HL-60 (cell line): ENCODE measurements around the gene KRT3.

Experiments
- DNase-seq, 2 experiments: peaks; one replicate each; pipeline ENCODE4 v3.0.0-alpha.2; 2010 to 2020; ENCODE audit warnings: low read depth in 1 of 2, low spot score in 1 of 2
- H3K27ac ChIP-seq: fragments of 250-450 bp; sonication (Bioruptor Pico); replicated peaks from 2 replicates; pipeline ENCODE4 v1.5.1; 2020; ENCODE audit warnings: mild to moderate bottlenecking, moderate library complexity
- H3K27me3 ChIP-seq: fragments of 250-450 bp; sonication (Bioruptor Pico); 2 replicates; pipeline ENCODE4 v1.5.1; 2021; ENCODE audit warnings: mild to moderate bottlenecking, moderate library complexity; ENCODE audit not compliant: insufficient read depth, poor library complexity, severe bottlenecking
- H3K4me3 ChIP-seq: replicated peaks from 2 replicates; pipeline ENCODE4 v1.5.1; 2011; ENCODE audit warnings: mild to moderate bottlenecking, control low read depth, low read length; ENCODE audit not compliant: insufficient read depth
- CTCF ChIP-seq: IDR thresholded peaks from one replicate; pipeline ENCODE4 v1.5.1; 2011; ENCODE audit warnings: low read length, control low read depth, inconsistent platforms; ENCODE audit not compliant: insufficient read depth
- GABPA ChIP-seq: IDR thresholded peaks from 2 replicates; pipeline ENCODE4 v1.6.1; 2012; ENCODE audit warnings: low read depth
- POLR2AphosphoS5 ChIP-seq: IDR thresholded peaks from 2 replicates; pipeline ENCODE4 v1.6.1; 2012; ENCODE audit warnings: low read depth
- REST ChIP-seq: IDR thresholded peaks from 2 replicates; pipeline ENCODE4 v1.6.1; 2012; ENCODE audit warnings: low read depth; ENCODE audit not compliant: insufficient replicate concordance
- SPI1 ChIP-seq: IDR thresholded peaks from 2 replicates; pipeline ENCODE4 v1.6.1; 2012; ENCODE audit warnings: low read depth, mild to moderate bottlenecking, borderline replicate concordance

Gene KRT3

GRCh38 chr12:52776435-52776834 is 19.5 kb downstream of the KRT3 start:
- no peak overlapping the region for H3K27ac ChIP-seq
- no peak overlapping the region for H3K4me3 ChIP-seq
- H3K27me3 ChIP-seq, result peaks cover 10% of the 10 kb centered on the region
- TF ChIP-seq REST (no peak), POLR2AphosphoS5 (no peak), GABPA (no peak), SPI1 (no peak), CTCF (no peak)
- no peak for DNase-seq

- peaks cover 8% of the 10 kb centered on the region for H3K27me3 ChIP-seq
- no peak for TF ChIP-seq CTCF
- TF ChIP-seq REST, result no peak
- TF ChIP-seq GABPA, result no peak
- TF ChIP-seq SPI1, result no peak
- TF ChIP-seq POLR2AphosphoS5, result no peak
- no peak overlapping the region for H3K4me3 ChIP-seq
- DNase-seq, result no peak
- no peak overlapping the region for H3K27ac ChIP-seq
Measured at GRCh38 chr12:52774629-52775250, 21.2 kb downstream of the KRT3 start.

- Histone ChIP-seq H3K4me3 (no peak overlapping the region), H3K27ac (no peak overlapping the region), H3K27me3 (peaks cover 5% of the 10 kb centered on the region)
- TF ChIP-seq SPI1, result no peak
- TF ChIP-seq GABPA, result no peak
- no peak for TF ChIP-seq REST
- no peak for DNase-seq
Measured at GRCh38 chr12:52772772-52773171, 23.1 kb downstream of the KRT3 start.
